GM19043 (cell line): ENCODE results near the gene POFUT2.

Experiments used
- ATAC-seq: cut with Tn5 transposase; IDR thresholded peaks from one replicate; pipeline ENCODE4 v1.9.1; 2021; ENCODE audit warnings: low read depth; ENCODE audit not compliant: unreplicated experiment

POFUT2 gene

GRCh38 chr21:45299864-45300785 lies 12.4 kb upstream of the POFUT2 start:
- ATAC-seq = no peak

DNA sequence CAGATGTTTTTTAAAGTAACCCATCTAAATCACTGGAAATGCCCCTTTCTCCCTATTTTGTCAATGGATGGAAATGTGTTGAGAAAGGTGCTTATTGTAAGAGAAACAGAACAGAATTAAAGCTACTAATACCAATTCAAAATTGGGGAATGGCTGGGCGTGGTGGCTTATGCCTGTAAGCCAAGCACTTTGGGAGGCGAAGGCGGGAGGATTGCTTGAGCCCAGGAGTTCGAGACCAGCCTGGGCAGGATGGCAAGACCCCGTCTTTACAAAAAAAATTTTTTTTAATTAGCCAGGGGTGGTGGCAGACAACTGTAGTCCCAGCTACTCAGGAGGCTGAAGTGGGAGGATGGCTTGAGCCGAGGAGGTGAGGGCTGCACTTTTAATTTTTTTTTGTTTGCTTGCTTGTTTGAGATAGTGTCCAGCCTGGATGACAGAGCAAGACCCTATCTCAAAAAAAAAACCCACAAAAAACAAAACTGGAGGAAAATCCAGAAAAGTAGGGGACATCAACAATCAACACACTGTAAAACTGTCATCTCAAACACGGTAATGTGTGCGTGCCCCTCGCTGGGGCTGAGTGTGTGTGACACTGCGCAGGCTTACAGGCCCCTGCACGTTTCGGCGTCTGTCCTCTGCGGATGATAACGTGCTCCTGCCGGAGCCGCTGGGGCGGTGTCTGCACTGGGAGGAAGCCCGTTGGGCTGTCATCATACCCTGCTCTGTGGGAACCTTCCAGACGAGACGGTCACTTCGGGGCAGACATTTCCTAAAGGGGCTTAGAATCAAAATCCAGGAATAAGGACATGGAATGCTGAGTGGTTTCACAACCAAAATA lies 11.6 kb upstream of the POFUT2 start:
- ATAC-seq = no peak

GRCh38 chr21:45297869-45298268 lies 10.2 kb upstream of the POFUT2 start:
- no peak for ATAC-seq

- no peak for ATAC-seq
Observed at GRCh38 chr21:45297329-45297728, 9.6 kb upstream of the POFUT2 start.

- ATAC-seq = no peak
Observed at GRCh38 chr21:45296638-45297037, 8.9 kb upstream of the POFUT2 start.

- ATAC-seq = no peak
Observed at GRCh38 chr21:45295576-45296365, 8.1 kb upstream of the POFUT2 start.

- no peak for ATAC-seq
Observed at GRCh38 chr21:45294509-45295291, 7.0 kb upstream of the POFUT2 start.

DNA sequence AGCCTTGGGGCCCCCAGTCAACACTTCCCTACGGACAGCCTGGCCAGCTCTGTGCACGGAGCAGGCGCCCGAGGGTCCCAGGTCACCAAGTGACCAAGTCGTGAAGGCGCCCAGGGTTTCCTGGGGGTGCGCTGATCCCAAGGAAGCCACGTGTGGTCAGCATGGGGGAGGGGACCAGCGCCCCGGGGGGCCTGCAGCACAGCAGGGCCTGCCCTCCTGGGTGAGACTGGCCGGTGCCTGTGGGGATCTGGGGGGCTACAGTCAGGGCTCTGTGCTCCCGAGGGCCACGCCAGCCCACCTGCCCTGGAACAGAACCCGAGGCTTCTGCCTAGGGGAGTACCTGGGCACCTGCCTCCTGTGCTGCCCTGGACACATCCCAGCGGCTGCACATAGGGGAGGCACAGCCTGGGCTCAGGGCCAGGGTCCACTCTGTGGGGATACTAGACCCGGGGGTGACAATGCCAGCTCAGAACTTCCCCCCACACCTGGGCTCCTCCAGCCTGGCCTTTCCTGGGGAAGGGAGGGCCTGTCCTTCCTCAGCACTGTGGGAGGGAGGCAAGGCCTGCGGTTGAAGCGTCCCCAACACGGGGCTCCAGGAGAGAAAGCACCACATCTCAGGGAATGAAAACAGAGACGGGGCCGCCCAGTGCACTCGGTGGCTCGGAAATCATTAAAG lies 6.2 kb upstream of the POFUT2 start:
- no peak for ATAC-seq

- ATAC-seq = no peak
Observed at GRCh38 chr21:45293220-45293725, 5.6 kb upstream of the POFUT2 start.

- ATAC-seq = no peak
Observed at GRCh38 chr21:45292399-45293219, 4.9 kb upstream of the POFUT2 start.

DNA sequence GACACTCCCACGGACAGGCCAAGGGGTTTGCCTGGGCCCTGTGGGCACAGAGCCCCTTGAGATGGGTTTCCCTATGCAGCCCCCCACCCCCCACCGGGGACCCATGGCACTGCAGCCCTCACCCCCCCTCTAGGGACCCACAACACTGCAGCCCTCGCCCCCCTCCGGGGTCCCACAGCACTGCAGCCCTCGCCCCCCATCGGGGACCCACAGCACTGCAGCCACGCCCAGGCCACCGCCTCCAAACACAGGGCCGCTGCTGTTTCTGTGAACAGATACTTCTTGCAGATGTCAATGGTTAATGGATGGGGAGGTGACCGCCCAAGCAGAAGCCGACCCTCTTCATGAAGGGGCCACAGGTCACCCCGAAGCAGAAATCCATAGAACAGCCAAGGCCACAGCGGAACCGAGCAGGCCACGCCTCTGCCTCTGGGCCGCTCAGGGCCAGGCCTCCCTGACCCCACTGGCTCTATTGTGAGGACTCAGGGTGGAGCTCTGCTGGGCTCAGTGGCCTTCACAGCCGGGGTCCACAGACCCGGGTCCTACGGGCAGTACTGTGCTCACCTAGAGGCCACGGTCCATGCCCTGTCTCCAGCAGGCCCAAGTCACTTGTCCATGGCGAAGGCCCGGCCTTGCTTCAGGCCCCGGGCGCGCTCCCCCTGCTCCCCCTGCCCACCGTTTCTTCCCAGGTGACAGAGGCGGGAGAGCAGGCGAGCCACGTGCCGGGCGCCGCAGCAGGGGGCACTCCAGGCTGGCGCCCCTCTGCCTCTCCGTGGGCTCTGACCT lies 4.1 kb upstream of the POFUT2 start:
- no peak for ATAC-seq

DNA sequence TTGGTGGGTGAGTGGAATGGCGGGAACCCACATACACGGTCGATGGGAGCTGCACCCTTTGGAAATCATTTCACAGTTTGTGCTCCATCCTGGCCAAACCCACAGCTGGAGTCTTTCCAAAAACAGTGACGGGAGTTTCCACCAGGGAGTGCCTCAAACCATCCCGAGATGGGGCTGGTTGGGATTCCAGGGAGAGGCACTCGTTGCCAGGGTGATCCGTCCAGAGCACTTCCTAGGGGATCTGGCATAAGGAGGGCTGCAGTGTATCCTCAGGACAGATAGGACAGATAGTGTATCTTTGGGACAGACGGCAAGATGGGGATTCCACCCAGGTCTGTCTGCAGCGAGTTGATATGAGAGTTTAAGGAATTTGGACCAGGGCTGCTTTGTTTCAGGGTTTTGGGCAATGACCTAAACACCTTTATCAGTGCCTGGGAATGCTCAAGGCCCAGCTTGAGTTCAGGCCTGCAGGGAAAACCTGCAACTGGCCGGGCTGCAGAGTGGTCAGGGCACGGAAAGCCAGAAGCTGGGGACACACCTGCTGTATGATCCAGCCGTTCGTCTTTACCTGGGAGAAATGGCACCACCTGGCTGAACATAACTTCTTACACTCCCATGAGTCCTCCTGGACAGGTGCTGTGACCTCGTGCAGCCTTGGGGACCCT lies 3.4 kb upstream of the POFUT2 start:
- no peak for ATAC-seq

DNA sequence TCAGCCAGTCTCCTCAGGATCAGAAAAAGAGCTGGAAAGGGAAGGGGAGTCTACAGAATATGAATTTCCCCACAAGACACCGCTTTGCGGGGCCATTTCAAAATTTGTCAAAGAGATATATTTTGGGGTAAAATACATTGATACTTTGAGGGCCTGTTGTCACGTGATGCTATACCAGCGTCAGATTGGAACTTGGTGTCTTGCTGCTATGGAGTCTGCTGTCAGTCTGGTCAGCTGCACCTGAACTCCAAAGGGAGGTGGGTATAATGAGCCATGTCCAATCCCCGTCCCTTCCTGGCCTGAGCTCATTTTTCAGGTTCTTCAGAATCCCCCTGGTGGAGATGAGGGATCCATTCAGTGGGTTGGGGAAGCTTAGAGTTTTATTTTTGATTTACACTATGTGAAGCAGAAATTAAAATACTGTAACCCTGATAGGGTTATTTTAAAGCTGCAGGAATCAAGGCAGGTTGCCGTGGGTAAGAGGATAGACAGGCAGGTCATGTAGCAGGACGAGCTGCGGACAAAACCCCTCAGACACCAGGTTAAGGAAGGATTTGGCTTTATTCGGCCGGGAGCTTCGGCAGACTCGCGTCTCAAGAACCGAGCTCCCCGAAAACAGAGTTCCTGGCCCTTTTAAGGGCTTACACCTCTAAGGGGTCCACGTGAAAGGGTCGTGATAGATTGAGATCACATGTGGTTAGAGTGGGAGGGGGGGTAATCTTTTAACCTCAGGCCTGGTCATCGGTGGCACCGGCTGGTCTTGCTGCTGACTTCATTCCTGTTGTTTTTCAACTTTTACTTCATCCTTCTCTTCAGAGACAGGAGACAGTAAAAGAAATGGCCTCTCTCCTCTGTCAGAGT lies 2.2 kb upstream of the POFUT2 start:
- no peak for ATAC-seq

DNA sequence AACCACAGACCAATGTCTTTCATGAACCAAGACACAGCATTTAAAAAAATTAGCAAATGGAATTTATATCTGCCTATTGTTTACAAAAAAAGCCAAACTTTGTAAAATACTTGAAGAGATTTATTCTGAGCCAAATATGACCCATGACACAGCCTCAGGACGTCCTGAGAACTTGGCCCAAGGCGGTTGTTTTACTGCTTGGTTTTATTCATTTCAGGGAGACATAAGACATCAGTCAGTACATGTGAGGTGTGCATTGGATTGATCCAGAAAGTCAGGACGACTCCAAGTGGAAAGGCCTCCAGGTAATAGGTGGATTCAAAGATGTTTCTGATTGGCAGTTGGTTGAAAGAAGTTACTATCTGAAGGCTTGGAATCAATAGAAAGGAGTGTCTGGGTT lies 1.4 kb upstream of the POFUT2 start:
- no peak for ATAC-seq

DNA sequence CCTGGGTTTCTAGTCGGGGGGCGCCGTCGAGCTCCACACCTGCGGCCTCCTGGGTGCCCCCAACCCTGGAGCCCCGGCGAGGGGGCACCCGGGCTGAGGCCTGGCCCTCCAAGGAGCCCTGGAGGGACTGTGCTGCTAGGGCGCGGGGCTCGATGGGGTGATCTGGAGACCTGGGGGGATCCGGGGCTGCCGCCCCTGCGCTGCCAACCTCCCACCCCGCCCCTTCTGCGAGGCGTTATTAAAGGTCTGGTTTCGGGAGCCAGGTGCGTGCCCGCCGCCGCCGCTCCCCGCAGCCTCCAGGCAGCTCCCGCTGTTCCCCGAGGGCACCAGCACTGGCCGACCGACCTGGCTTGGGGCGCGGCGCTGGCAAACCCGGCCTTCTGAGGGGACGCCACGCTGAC lies 746 bp upstream of the POFUT2 start:
- ATAC-seq = no peak
